ENCODE measurements around the gene ZBTB38.

- no peak for TF ChIP-seq CTCF (conservative IDR thresholded peaks at IDR 0.05; ENCODE audit: low read depth, low read length)
- no peak for TF ChIP-seq EZH2 (IDR thresholded peaks at IDR 0.05; ENCODE audit: low read length, unreplicated experiment)
Measured at GRCh38 chr3:141412936-141413354, 44.6 kb downstream of the ZBTB38 start.
